NCI-H1694 treated with DMSO at 0.1 percent for 48 hours (cell line): ENCODE measurements around the gene KPNA3.
"Not testable (repeated sequence)": the region's sequence is repeated elsewhere in the genome, so short reads cannot be mapped to it uniquely, and the experiment has no call there.

Source experiments
- DNase-seq: peaks from one replicate; lab custom pipeline; 2025; lab: John Stamatoyannopoulos, UW

Gene KPNA3

GRCh38 chr13:49806126-49806536, 13.6 kb upstream of the KPNA3 start:
- DNase-seq: no peak

- DNase-seq: not testable (repeated sequence)
Observed at GRCh38 chr13:49803047-49803446, 10.6 kb upstream of the KPNA3 start.

- no peak for DNase-seq
Observed at GRCh38 chr13:49802426-49802825, 9.9 kb upstream of the KPNA3 start.

- DNase-seq: peak; percentile 24
Observed at GRCh38 chr13:49791711-49792549, 552 bp downstream of the KPNA3 start.

GRCh38 chr13:49791315-49791710, 1.2 kb downstream of the KPNA3 start:
- DNase-seq: peak; percentile 24

GRCh38 chr13:49789968-49790367, 2.5 kb downstream of the KPNA3 start:
- no peak for DNase-seq

- DNase-seq: no peak
Observed at GRCh38 chr13:49786401-49787008, 6.0 kb downstream of the KPNA3 start.

- no peak for DNase-seq
Observed at GRCh38 chr13:49784886-49785570, 7.5 kb downstream of the KPNA3 start.

GRCh38 chr13:49783865-49784264, 8.6 kb downstream of the KPNA3 start:
- DNase-seq: no peak

GRCh38 chr13:49782784-49783183, 9.7 kb downstream of the KPNA3 start:
- DNase-seq: no peak

GRCh38 chr13:49781806-49782205, 10.7 kb downstream of the KPNA3 start:
- no peak for DNase-seq

GRCh38 chr13:49779721-49780120, 12.8 kb downstream of the KPNA3 start:
- no peak for DNase-seq

- DNase-seq: no peak
Observed at GRCh38 chr13:49777746-49778614, 14.5 kb downstream of the KPNA3 start.

GRCh38 chr13:49776871-49777270, 15.6 kb downstream of the KPNA3 start:
- no peak for DNase-seq

- no peak for DNase-seq
Observed at GRCh38 chr13:49774376-49775005, 18.0 kb downstream of the KPNA3 start.

- no peak for DNase-seq
Observed at GRCh38 chr13:49772828-49773227, 19.7 kb downstream of the KPNA3 start.

- not testable (repeated sequence) for DNase-seq
Observed at GRCh38 chr13:49761811-49762210, 30.7 kb downstream of the KPNA3 start.

GRCh38 chr13:49760558-49760957, 31.9 kb downstream of the KPNA3 start:
- DNase-seq: no peak

GRCh38 chr13:49759503-49759902, 33.0 kb downstream of the KPNA3 start:
- no peak for DNase-seq

- no peak for DNase-seq
Observed at GRCh38 chr13:49756263-49756662, 36.2 kb downstream of the KPNA3 start.

GRCh38 chr13:49754146-49754545, 38.3 kb downstream of the KPNA3 start:
- no peak for DNase-seq

GRCh38 chr13:49749848-49750247, 42.6 kb downstream of the KPNA3 start:
- no peak for DNase-seq
